LoVo (cell line): ENCODE data around the gene UGT1A8.

ENCODE experiments used
- DNase-seq: peaks from one replicate; pipeline ENCODE4 v3.0.0-alpha.2; 2016; ENCODE audit warnings: low spot score

The UGT1A8 gene

DNA sequence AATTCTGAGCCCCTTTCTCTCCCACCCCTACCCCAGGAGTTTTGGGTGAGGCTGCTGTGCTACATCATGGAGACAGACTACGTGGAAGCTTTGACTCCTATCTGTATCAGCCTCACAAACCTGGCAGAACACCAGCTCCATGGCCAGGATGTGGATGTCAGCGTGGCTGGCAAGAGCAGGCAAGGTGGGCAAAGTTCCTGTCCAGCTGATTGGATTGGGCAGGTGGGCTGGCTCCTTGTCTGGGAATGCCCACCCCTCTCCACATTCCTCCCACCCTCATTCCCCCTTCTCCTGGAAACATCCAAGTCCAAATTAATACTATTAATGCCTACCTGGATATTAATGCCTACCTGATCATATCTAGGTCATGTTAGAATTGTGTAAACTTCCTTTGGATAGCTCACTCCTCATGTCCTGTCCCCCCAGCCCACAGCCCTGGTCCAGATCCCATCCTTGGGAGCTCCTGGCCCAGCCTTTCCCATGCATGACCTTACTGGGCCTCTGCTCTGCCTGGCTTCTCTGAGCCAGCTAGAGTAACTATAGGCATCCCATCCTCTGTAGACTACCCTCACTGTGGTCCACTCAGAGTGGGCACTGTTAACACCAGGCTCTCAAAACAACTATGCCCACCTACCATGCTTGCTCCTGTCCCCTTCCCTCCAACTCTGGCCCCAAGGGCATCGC, 184.8 kb downstream of the UGT1A8 start:
- no peak for DNase-seq

DNA sequence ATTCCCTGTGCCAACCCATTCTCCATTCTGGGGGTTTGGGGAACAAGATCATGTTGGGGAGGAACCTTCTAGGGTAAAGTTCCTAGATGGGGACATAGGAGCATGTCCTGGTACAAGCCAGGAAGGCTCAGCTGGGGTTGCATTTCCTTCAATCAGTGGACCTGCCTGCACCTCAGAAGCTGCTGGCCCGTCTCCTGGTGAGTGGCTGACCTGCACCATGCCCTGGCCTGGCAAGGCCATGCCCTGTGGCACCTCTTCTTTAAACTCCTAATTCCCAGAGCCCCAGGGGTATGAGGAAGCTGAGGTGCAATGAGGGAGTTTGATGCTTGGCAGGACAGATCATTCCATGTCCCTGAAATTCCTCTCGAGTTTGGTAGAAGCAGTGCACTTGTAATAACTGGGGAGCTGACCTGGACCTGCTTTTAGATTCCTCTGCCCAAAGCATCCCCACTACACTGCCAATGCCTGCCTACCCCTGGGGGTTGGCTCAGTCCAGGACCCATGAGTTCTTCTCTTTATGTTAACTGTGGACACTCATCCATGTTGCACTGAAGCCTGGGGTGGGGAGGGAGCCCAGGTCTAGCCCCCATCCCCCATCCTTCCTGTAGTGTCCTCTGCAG, 186.0 kb downstream of the UGT1A8 start:
- no peak for DNase-seq

DNA sequence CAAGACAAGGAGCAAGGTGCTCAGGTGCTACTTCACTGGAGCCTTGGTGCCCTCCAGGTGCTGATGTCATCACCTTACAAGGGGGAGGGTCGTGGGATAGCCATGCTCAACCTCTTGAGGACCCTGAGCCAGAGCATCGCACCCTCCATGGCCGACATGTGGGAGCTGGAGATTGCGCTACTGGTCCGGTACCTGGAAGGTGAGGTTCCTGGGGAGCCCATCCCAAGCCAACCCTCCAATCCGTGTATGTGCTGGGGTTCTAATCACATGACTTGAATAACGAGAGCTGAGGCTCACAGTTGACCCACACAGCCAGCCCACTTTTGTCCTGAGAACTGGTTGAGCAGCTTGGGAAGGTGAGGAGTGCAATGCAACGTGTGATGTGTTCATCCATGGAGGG, 186.6 kb downstream of the UGT1A8 start:
- DNase-seq: no peak

DNA sequence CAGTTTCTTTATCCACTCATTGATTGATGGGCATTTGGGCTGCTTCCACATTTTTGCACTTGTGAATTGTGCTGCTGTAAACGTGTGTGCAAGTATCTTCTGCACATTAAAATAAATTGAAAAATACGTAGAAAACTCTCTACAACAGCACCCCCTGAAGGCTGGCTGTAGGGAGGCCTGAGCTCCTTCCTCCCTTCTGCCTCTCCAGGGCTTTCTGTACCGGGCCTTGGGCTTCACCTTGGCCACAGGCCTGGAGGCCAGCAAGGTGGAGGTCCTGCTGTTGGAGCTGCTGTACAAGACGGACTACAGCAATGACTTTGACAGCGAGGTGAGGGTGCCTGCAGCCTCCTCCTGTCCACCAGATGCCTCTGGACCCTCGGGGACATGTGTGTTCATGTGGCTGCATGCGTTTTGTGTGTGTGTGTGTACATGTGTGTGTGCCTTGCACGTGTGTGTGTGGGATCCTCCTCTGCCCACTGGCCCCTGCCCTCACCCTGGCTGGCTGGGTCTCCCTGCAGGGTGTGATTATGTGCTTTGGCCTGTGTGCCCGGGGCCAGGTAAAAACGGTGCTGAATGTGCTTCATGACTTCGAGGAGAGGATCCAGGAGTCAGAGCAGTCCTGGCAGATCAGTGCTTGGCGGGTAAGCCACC, 189.9 kb downstream of the UGT1A8 start:
- no peak for DNase-seq

DNA sequence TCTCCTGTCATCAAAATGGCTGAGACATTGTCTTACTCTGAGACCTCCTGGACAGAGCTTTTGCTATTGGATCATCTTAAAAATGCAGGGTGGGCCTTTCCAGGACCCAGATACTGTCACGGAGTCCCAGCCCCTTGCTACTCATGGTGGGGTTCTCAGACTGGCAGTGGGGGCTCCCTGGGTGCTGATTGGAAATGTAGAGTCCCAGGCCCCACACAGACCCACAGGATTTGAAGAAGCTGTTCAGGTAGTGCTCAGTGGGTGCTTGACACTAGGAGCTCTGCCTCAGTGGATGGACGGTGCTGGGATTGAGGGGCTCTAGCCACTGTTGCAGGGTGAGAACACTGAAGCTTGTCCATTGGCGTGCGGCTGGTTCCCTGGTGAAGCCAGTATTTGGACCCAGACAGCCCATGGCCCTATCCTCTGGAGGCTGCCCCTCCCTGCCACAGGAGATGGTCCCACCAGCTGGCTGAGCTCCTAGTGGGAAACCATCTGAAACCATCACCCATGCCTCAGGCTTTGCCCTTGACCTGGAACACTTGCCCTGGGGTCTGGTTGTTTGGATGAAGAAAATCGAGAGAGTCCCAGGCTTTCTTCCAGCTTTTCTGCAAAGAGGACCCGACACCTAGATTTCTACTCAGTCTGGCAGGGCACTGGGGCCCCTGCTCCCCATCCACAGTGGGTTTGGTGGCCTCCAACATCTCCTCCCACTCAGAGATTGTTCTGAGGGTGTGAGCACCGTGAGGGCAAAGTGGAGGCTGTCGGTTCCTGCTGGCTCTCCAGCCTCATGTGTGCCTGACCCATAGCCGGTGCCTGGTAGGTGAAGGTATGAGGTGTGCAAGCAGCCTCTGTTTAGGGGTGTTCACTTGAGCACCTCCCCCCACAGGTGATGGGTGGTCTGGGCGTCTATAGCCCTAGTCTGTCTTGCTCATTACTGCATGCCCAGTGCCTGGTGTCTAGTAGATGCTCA, 190.8 kb downstream of the UGT1A8 start:
- no peak for DNase-seq

DNA sequence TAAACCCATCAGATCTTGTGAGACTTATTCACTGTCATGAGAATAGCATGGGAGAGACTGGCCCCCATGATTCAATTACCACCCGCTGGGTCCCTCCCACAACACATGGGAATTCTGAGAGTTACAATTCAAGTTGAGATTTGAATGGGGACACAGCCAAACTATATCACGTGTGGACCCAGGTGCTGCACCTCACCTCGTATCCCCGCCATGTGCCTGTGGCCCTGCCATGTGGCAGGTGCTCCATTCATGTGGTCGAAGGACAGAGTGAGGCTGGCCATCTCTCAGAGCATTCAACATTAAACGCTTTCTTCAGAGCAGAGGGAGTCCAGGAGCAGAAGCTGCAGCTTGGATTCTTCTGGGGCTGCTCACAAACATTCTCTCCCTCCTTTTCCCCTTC, 193.0 kb downstream of the UGT1A8 start:
- DNase-seq: no peak

DNA sequence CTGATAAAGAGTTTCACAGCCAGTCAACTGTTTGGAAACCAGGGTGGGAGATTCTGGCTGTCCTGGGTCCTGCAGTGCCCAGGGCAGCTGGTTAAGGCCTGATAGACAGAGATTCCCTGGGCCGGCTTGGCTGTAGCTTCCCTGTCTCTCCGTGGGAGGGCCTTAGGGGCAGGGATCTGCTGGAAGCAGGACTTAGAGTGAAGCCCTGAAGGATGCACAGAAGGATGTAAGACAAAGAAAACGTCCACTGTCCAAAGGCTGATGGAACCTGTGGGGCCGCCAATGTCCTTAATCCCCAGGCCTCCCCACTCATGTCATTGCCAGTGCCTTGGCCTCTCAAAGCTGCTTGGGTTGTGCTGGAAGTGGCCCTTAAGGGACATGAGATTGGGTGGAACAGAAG, 193.7 kb downstream of the UGT1A8 start:
- DNase-seq: no peak

DNA sequence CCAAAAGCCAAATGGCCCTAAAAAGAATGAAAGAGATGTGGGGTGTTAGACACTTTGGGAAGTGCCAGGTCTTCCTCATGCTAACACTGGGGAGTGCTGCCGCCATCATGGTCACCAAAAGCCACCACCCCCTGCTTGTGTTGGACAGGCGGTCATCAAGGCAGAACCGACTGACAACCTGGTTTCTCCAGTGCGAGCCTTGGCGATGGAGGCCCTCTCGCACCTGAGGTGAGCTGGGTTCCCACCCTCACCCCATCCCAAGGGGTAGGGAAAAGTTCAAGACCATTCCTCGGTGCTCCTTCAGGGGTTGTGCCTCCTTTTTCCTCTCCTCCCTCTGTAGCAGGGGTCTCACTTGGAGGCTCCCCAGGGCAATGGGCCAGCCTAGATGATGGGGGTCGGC, 194.3 kb downstream of the UGT1A8 start:
- DNase-seq: no peak

DNA sequence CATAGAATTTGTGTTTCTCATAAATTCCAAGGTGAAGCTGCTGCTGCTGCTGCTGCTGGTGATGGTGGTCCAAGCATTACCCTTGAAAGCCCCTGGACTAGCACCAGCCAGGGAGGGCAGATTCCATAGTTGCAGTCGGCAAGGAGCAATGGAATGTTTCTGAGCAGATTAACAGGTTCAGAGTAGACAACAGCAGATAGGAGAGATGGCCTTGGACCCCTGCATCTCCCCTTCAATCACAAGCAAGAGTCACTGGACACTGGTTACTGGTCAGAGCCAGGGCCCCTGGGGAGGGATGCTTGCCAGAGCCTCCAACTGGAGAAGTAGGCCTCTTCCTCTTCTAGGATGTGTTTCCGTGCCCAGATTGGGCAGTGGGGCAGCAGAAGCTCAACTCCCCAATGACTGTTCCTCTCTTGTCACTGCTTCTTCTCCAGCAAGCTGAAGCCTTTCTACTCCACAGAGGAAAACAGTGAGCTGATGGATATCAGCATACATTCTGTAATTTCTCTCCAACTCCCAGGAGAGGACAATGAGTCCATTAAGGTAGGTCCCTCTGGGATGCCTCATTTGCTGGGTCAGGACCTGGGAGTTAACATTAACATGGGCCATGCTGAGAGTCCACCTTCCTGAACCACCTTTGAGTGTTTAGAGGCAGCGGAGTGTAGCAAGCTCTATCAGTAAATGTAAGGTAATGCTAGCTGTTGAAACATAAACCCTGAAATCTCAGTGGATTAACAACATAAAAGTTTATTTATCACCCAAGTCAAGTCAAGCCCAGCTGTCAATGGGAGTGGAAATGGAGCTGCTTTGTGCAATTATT, 196.0 kb downstream of the UGT1A8 start:
- DNase-seq: no peak

DNA sequence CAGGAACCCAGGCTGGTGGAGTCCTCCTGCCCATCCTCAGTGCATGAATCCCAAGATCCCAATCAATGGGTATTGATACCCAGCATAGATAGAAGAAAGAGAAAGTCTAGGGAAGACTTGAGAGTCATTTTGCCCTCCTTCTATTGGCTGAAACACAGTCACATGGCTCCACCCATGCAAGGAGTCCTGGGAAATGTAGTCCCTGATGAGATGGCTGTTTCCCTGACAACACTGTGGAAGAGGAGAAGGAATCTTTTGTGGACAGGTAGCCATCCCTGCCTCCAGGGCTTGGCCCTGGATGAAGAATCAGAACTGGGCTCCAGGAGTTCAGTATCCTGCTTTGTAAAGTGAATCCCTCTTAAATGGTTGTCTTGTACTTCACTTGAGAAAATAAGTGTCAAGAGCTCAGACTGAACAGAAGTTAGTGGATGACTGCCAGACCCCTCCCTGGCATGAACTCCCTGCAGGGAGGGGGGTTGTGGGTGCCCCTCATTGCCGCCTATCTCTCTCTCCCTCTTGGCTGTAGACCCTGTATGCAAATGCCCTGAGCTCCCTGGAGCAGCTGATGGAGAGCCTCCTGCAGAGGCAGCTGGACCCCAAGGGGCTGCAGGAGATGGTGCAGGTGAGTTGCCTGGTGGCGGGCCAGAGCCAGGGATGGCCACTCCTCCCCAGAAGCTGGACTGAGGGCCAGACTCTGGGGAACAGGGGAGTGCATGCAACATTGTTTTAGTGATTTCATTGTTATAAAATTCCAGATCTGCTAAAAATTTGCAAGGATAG, 196.8 kb downstream of the UGT1A8 start:
- no peak for DNase-seq

DNA sequence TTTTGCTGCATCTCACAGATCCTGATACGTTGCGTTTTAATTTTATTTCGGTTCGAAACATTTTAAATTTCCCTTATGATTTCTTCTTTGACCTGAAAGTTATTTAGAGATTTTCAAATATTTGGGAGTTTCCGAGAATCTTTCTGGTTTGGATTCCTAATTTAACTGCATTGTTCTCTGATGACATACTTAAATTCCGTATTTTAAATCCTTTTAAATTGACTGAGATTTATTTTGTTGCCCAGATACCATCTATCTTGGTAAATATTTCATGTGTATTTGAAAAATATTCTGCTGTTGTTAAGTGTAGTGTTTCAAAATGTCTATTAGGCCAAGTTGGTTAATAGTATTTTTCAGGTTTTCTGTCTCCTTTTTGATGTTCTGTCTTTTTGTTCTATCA, 198.4 kb downstream of the UGT1A8 start:
- no peak for DNase-seq

DNA sequence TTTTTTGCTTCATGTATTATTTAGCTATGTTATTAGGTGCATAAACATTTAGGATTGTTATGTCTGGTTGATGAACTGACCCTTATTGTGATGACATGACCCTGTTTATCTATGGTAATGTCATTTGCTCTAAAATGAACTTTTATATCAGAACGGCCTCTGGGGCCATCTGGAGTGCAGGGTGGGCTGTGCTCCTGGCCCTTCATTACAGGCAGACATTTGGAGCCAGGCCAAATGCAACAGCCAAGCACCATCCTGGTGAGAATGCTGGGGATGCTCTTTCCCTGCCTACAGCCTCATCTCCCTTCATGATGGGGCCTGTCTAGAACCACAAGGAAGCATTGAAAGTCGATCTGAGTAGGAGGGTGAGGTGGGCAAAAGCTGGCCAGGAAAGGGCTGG, 198.9 kb downstream of the UGT1A8 start:
- DNase-seq: no peak

DNA sequence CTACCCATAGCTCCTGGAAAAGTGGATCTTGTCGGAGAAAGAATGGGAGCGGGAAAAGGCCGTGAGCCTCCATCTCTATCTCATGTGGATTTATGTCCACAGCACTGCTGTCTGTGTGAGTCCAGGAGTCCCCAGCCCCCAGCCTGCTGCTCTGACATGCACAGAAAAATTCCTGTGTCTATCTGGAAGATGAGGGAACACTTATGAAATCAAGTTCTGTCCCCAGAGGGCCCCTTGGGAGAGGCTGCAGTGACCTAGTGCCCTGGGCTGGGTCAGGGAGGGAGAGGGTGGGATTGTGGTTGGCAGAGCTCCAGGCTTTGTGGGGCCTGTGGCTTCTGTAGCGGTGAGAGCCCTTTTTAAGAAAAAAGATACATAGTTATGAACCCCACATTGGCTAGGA, 199.3 kb downstream of the UGT1A8 start:
- no peak for DNase-seq

DNA sequence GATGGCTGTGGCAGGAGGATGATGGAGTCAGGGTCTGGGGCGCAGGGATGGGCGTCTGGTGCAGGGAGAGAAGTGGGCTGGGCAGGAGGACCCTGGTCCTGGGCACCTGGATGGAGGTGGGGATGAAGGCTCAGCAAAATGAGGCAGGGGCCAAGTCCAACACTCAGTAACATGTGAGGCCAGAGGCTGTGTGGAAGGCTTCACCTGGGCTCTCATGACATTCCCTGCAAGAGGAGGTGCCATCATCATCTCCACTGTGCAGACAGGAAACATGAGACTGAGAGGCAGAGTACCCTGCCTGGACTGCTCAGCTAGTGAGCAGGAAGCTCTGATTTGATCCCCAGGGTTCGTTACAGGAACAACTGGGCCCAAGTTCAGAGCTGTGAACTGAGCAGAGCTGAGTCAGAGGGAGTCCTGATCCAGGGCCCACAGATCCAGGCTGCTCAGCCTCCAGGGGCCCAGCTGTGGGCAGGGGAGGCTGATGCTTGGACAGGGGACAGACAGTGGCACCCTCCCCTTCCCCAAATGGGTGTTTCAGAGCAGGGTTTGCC, 200.0 kb downstream of the UGT1A8 start:
- no peak for DNase-seq

DNA sequence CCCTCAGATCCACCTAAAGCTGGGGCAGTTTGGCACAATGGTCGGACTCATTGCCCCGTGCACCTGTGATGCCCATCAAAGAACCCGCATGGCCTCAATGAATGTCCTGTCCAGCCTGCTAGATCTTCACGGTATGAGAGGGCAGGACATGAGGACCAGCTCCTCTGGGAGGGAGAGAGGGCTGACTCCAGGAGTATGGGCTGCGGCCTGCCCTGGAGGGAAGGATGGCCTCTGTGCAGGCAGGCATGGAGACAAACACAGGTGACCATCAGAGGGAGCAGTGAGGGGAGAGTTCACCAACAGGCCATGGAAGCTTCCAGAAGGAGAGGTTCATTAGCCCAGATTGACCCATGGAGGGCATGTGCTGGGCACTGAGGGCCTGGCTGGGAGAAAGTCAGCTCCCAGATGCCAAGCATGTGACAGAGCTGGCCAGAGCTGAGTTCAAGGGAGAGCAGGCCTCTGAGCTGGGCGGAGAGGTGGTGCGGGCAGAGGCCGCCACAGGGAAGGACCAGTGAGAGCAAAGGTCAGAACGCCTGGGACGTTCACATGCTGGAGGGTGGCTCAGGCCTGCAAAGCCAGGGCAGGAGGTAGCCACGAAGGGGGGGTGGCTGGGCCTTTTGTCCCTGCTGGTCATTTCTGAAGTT, 200.7 kb downstream of the UGT1A8 start:
- no peak for DNase-seq

DNA sequence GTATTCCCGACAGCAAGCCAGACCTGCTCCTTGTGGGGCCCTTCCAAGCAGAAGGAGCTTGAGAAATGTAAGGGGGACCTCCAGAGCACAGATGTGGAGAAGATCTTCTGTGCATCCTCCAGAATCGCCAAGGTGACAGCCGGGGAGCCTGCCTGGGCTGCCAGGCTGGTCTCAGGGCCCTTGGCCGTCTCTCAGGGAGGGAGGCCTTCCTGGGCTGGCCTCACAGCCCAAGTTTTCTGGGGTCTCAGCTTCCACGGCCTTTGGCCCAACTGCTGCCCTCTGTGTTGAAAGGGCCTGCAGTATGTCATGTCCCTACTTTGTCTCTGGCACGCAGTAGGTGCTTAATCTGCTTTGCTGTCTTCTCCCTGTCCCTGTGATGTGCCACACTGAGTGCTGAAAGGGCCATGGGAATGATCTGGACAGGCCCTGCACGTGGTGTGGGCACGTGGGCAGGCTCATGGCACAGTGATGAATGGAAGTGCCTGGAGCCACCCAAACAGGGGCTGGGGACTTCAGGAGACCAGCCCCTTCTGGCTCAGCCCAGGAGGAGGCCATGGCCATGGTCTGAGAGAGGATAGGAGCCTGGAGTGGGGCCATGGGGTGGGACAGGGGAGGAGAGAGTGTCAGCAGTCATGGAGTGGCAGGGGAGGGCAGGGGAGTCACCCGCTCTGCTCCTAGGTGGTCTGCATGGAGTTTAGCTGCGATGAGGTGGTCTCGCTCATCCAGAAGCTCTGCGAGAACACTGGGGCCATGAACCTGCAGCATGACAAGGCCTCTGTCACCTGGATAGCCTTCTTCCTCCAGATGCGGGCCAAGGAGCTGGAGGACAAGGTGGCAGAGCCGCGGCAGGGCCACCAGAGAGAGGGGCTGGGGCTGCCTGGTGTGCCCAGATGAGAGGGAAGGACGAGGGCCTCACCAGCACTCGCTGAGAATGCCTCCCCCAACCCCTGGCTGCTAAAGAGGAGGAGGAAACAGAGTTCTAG, 201.5 kb downstream of the UGT1A8 start:
- no peak for DNase-seq

DNA sequence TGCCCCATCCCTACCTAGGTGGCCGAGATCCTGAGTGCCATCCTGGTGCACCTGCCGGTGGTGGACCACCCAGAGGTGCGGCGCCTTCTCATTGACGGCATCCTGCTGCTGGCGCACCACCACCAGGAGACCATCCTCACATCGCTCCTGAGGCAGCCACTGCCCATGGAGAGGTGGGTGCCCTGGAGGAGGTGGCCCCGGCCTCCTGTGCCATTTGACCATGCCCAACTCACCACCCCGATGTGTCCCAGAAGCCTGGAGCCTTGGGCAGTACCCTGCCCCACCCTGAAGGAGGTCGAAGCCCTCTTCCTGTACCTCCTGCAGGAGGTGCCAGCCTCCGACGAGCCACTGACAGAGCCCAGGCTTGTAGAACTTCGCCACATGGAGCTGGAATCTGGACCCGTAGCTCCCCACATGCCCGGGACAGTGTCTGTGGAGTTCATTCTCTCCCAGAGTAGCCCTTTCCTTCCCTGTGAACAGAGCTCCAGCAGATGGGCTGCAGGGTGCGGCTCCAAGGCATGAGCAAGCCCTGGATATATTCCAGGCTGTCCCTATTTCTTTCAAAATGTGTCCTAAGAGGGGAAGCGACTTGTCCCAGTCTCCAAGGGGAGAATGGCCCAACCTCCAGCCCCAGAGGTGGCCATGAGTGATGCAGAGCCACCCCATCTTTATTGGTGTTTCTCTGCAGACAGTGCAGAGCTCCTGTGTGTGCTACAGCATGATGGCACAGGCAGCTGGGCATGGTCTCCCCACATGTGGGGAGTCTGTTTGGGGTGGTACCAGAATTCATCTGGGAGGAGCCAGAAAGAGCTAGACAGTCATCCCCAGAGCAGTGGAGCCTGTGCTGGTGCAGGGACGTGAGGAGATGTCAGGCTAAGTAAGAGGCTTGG, 202.7 kb downstream of the UGT1A8 start:
- no peak for DNase-seq

DNA sequence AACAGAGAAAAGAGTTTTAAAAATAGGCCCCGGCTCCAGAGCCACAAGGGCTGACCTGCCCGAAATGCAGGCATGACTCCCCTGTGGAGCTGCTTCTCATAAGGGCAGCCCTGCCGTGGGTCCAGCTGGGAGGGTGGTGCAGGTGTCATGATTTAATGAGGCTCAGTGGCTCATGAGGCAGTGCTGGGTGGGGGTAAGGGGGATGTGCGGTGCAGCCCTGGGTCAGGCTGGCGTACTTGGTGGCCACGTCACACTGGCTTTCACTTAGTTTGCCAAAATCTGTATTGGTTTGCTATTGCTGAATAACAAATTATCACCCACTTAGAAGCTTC, 203.3 kb downstream of the UGT1A8 start:
- DNase-seq: no peak
